Measurements from ENCODE around the gene ZNF609. TPM values are rescaled to one million over a fixed set of nuclear protein-coding genes. Genes with fewer than 3 reads are reported as not detected.
A peak's percentile ranks its signal among the peaks of the same experiment; 100 is the strongest.

The ZNF609 gene
- total and polyA plus RNA-seq, 10 of the 15 experiments (the other 5 are each of a cell fraction or from before 2014, with no cell fraction given), result 5.1 to 35.3 (median 13.6) TPM

DNA sequence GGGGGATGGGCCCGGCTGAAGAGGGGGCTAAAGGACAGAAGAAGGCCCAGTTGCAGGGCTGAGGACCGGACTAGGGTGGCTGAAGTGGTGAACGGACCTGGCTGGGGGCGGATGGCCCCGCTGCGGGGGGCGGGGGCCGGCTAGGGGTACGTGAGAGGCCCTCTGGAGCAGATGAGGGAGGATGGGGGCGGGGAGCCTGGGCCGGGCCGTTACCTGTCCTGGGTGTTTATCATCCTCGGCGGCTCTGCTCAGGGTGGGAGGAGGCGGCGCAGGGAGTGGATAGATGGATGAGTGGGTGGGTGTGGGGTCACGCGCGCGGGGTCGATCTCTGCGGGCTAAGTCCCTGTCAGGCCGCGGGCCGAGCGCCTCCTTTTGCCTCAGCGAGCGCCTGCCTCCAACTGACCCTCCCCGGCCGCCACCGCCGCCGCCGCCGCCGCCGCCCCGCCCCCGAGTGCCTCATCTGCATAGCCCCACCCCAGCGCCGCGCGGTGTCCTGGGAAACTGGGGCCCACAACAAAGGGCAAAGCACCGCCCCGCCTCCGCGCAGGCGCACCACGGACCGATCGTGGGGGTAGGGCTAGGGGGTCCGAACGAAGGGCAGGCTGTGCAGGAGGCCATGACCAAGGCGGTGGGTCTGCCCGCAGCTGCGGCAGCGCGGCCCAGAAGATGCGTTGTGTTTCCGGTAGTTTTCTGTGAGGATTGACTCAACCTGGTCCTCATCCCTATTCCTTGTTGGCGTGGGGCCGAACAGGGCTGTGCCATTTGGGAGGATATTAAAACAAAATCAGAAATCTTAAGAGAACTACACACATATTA lies 242.6 kb downstream of the ZNF609 start:
- CTCF ChIA-PET, result interaction anchor here (1.2 to 1.4 kb wide), 2 partner anchors 25 to 50 kb away, joined by 3 to 4 read pairs; no protein-coding TSS in a partner anchor
- peak; percentile 72 for FAIRE-seq
- TF ChIP-seq SIN3A (IDR thresholded peaks at IDR 0.05; ENCODE audit: low read depth, low read length) (peak; percentile 62; the same call in 1 of the 2 replicates), BACH1 (IDR thresholded peaks at IDR 0.05; ENCODE audit: borderline replicate concordance) (0 out of 2 replicates have a peak, but pooled peaks have one; percentile 57), POLR2AphosphoS5 (IDR thresholded peaks at IDR 0.05; ENCODE audit: low read length) (peak; percentile 85), ZBED1 (IDR thresholded peaks at IDR 0.05; ENCODE audit: borderline replicate concordance) (no peak), TAF1 (IDR thresholded peaks at IDR 0.05; ENCODE audit: borderline replicate concordance, low read depth, low read length) (peak; percentile 39; the same call in 1 of the 2 replicates), ATF2 (IDR thresholded peaks at IDR 0.05; ENCODE audit: low read length) (no peak), RCOR1 (conservative IDR thresholded peaks at IDR 0.05; ENCODE audit: low read depth, low read length) (no peak), FOXM1 (IDR thresholded peaks at IDR 0.05; ENCODE audit: low read depth, low read length) (no peak), KLF5 (IDR thresholded peaks at IDR 0.05; ENCODE audit: partially characterized antibody) (no peak), ATF7 (IDR thresholded peaks at IDR 0.05; ENCODE audit: low read depth) (no peak)
- TF ChIP-seq, protein P1, sequence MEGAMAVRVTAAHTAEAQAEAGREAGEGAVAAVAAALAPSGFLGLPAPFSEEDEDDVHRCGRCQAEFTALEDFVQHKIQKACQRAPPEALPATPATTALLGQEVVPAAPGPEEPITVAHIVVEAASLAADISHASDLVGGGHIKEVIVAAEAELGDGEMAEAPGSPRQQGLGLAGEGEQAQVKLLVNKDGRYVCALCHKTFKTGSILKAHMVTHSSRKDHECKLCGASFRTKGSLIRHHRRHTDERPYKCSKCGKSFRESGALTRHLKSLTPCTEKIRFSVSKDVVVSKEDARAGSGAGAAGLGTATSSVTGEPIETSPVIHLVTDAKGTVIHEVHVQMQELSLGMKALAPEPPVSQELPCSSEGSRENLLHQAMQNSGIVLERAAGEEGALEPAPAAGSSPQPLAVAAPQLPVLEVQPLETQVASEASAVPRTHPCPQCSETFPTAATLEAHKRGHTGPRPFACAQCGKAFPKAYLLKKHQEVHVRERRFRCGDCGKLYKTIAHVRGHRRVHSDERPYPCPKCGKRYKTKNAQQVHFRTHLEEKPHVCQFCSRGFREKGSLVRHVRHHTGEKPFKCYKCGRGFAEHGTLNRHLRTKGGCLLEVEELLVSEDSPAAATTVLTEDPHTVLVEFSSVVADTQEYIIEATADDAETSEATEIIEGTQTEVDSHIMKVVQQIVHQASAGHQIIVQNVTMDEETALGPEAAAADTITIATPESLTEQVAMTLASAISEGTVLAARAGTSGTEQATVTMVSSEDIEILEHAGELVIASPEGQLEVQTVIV (IDR thresholded peaks at IDR 0.05; ENCODE audit: borderline replicate concordance, partially characterized antibody), result no peak
- TF ChIP-seq, protein P2, sequence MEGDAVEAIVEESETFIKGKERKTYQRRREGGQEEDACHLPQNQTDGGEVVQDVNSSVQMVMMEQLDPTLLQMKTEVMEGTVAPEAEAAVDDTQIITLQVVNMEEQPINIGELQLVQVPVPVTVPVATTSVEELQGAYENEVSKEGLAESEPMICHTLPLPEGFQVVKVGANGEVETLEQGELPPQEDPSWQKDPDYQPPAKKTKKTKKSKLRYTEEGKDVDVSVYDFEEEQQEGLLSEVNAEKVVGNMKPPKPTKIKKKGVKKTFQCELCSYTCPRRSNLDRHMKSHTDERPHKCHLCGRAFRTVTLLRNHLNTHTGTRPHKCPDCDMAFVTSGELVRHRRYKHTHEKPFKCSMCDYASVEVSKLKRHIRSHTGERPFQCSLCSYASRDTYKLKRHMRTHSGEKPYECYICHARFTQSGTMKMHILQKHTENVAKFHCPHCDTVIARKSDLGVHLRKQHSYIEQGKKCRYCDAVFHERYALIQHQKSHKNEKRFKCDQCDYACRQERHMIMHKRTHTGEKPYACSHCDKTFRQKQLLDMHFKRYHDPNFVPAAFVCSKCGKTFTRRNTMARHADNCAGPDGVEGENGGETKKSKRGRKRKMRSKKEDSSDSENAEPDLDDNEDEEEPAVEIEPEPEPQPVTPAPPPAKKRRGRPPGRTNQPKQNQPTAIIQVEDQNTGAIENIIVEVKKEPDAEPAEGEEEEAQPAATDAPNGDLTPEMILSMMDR (IDR thresholded peaks at IDR 0.05 in 2 of 3, conservative IDR thresholded peaks at IDR 0.05 in 1 of 3; ENCODE audit: control insufficient read depth in 2 of 3, extremely low read depth in 1 of 3, insufficient read depth in 1 of 3, low read depth in 3 of 3, low read length in 3 of 3), result no peak
- TF ChIP-seq, protein P3, sequence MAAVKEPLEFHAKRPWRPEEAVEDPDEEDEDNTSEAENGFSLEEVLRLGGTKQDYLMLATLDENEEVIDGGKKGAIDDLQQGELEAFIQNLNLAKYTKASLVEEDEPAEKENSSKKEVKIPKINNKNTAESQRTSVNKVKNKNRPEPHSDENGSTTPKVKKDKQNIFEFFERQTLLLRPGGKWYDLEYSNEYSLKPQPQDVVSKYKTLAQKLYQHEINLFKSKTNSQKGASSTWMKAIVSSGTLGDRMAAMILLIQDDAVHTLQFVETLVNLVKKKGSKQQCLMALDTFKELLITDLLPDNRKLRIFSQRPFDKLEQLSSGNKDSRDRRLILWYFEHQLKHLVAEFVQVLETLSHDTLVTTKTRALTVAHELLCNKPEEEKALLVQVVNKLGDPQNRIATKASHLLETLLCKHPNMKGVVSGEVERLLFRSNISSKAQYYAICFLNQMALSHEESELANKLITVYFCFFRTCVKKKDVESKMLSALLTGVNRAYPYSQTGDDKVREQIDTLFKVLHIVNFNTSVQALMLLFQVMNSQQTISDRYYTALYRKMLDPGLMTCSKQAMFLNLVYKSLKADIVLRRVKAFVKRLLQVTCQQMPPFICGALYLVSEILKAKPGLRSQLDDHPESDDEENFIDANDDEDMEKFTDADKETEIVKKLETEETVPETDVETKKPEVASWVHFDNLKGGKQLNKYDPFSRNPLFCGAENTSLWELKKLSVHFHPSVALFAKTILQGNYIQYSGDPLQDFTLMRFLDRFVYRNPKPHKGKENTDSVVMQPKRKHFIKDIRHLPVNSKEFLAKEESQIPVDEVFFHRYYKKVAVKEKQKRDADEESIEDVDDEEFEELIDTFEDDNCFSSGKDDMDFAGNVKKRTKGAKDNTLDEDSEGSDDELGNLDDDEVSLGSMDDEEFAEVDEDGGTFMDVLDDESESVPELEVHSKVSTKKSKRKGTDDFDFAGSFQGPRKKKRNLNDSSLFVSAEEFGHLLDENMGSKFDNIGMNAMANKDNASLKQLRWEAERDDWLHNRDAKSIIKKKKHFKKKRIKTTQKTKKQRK (IDR thresholded peaks at IDR 0.05; ENCODE audit: low read depth, low read length), result no peak

More for the DNA sequence above, 242.6 kb downstream of the ZNF609 start:
- peak overlapping the region; percentile 96 for H2AFZ ChIP-seq (ENCODE audit: control insufficient read depth, low read depth, low read length)
- H3K9me3 ChIP-seq (replicated peaks; ENCODE audit: control insufficient read depth, insufficient read depth, low read length), result no peaks in the 10 kb centered on the region
- H3K9ac ChIP-seq (ENCODE audit: control insufficient read depth, insufficient read depth, low read length), result peak overlapping the region; percentile 92
- H3K79me2 ChIP-seq (ENCODE audit: control insufficient read depth, insufficient read depth, low read length), result peaks cover 45% of the 10 kb centered on the region
- no TSS peak for BruUV-seq (replicated peaks)
- under 1% methylated on average over 44 of the region's 62 CpGs for WGBS (ENCODE audit: insufficient coverage, insufficient replicate concordance, low lambda C conversion rate, missing lambda C conversion rate)
- peaks cover 20% of the 10 kb centered on the region for H3K4me1 ChIP-seq (ENCODE audit: control insufficient read depth, insufficient read depth, low read length)
- SMC1A ChIA-PET (ENCODE audit: uncharacterized antibody, unreplicated experiment), result interaction anchor here (0.7 kb wide), 1 partner anchor 25 kb away, joined by 3 read pairs; no protein-coding TSS in a partner anchor
- peak overlapping the region; percentile 84 for H3K27ac ChIP-seq (ENCODE audit: control insufficient read depth, insufficient read depth)
- no peaks in the 10 kb centered on the region for H3K36me3 ChIP-seq (ENCODE audit: control insufficient read depth in 2 of 2, insufficient read depth in 2 of 2, low read length in 1 of 2)
- H3K4me3 ChIP-seq, result peak overlapping the region; percentile 94
- H3K4me2 ChIP-seq (ENCODE audit: control insufficient read depth, insufficient read depth), result peak overlapping the region; percentile 84
- intact Hi-C loops (cut with micrococcal nuclease; ENCODE audit: unreplicated experiment) (no loop called here), in situ Hi-C loops (cut with MboI) (no loop called here)
- H3K27me3 ChIP-seq (replicated peaks in 1 of 2; ENCODE audit: control insufficient read depth in 2 of 2, insufficient read depth in 2 of 2, low read length in 1 of 2), result no peaks in the 10 kb centered on the region
- ATAC-seq (peak; percentile 93), DNase-seq (ENCODE audit: low read depth, low spot score) (peak; percentile 68)
- peaks cover 3% of the 10 kb centered on the region; the same call in 1 of the 2 replicates for H4K20me1 ChIP-seq (ENCODE audit: control insufficient read depth, insufficient read depth)
- RAD21 ChIA-PET (ENCODE audit: unreplicated experiment), result interaction anchor here (1.5 kb wide), 1 partner anchor 25 kb away, joined by 3 read pairs; no protein-coding TSS in a partner anchor
- POLR2A ChIA-PET, result interaction anchor here (1.6 kb wide), 1 partner anchor 8 kb away, joined by 3 read pairs; no protein-coding TSS in a partner anchor
